Activated CD8-positive, alpha-beta T cell treated with anti-CD3 and anti-CD28 coated beads, Interleukin-2, amount 10 ng/mL, durations not matched to agents 7 days and 5 days (primary cell): Measurements from ENCODE around the gene GNG12. TPM values are rescaled to one million over a fixed set of nuclear protein-coding genes. Genes with fewer than 3 reads are reported as not detected.

ENCODE experiments used
- ATAC-seq: fragments of 150-1000 bp; cut with Tn5 transposase; one replicate; pipeline ENCODE4 v1.10.0; 2021; ENCODE audit warnings: moderate library complexity
- CTCF ChIA-PET: fragments of 350-600 bp; sonication (Branson Sonifier 250); formaldehyde crosslinking; loops from one replicate; lab custom pipeline; 2021; ENCODE audit warnings: antibody characterized with exemption; lab: Charles Lee
- POLR2A ChIA-PET: fragments of 350-600 bp; sonication (Branson Sonifier 250); formaldehyde crosslinking; loops from one replicate; lab custom pipeline; 2021; ENCODE audit warnings: antibody characterized with exemption; lab: Charles Lee
- DNase-seq: peaks from one replicate; pipeline ENCODE4 v3.0.0-alpha.2; 2020
- H3K27ac Mint-ChIP-seq: one replicate; pipeline ENCODE4 v1.8.0; 2021; ENCODE audit warnings: mild to moderate bottlenecking, mixed read lengths
- H3K27me3 Mint-ChIP-seq: one replicate; pipeline ENCODE4 v1.8.0; 2021; ENCODE audit warnings: low read depth, mixed read lengths
- H3K36me3 Mint-ChIP-seq: one replicate; pipeline ENCODE4 v1.8.0; 2021; ENCODE audit warnings: low read depth, mixed read lengths
- H3K4me1 Mint-ChIP-seq: one replicate; pipeline ENCODE4 v1.8.0; 2021; ENCODE audit warnings: low read depth, mixed read lengths
- H3K4me3 Mint-ChIP-seq: one replicate; pipeline ENCODE4 v1.8.0; 2021; ENCODE audit warnings: mild to moderate bottlenecking, mixed read lengths
- H3K9me3 Mint-ChIP-seq: one replicate; pipeline ENCODE4 v1.8.0; 2022; ENCODE audit warnings: mixed read lengths; ENCODE audit not compliant: insufficient read depth
- total RNA-seq, 2 experiments: library from RNA; stranded (reverse); gene quantifications; one replicate each; pipeline ENCODE4 v1.2.3, GENCODE V29; 2021

GNG12 gene
- not detected for total RNA-seq

DNA sequence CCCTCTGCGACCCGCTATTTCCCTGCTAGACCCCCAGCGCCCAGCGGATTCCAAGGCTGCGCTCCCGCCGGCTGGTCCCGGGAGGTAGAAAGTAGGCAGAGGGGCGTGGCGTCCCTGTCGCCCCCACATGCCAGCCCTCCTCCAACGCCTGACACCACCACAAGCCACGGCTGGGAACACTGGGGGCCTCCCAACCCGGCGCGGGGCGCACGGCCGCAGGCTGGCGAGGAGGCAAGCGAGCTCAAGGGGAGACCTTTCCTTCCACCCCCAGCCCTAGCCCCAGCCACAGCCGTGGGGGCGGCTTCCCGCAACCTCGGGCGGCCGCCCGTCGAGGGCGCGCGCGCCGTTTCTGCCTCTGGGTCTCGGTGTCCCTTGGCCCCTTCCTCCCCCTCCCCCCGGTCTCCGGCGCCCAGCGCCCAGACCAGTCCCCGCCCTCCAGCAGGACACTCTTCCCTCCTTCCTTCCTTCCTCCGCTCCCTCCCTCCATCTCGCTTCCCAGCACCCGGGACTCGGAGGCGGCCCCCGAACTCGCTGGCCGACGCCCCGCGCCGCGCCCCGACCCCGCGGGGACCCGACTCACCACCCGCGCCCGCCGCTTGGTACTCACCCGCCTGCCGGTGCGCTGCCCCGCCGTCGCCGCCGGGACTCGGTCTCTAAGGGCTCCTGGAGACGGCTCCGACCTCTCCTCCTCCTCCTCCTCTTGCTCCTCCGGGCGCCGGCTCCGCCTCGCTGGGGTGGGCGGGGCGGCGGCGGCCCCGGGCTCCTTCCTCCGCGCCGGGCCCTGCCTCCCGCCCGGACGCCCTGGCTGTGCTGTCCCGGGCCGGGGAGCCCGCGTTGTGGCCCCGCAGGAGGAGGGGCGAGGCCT lies at the start of gene GNG12:
Gene GNG12, minus strand, starts transcription at position 731 of the 865 bp plus-strand sequence. CDS start 125,781 bp downstream, outside the sequence.
- peak; percentile 41 for DNase-seq
- peaks cover 26% of the 10 kb centered on the region for H3K4me1 Mint-ChIP-seq

GRCh38 chr1:67882196-67882958 lies 49.1 kb upstream of the GNG12 start:
- Mint-ChIP-seq H3K4me3 (no peak overlapping the region), H3K27ac (no peak overlapping the region), H3K36me3 (no peaks in the 10 kb centered on the region), H3K9me3 (no peaks in the 10 kb centered on the region), H3K27me3 (peaks cover 10% of the 10 kb centered on the region), H3K4me1 (no peaks in the 10 kb centered on the region)
- ATAC-seq: no peak
- CTCF ChIA-PET: no interaction called here
- no peak for DNase-seq
- POLR2A ChIA-PET: no interaction called here

More for the DNA sequence above, at the start of gene GNG12:
- H3K27me3 Mint-ChIP-seq: peaks cover 56% of the 10 kb centered on the region
- peak; percentile 89 for ATAC-seq
- H3K4me3 Mint-ChIP-seq: peak within 1 kb of the TSS; percentile 60
- ChIA-PET CTCF (interaction anchor here (0.9 kb wide), 1 partner anchor 18 kb away, joined by 3 read pairs; no protein-coding TSS in a partner anchor), POLR2A (no interaction called here)
- no peak within 1 kb of the TSS for H3K27ac Mint-ChIP-seq
- H3K36me3 Mint-ChIP-seq: no peaks in the 10 kb centered on the region
- no peaks in the 10 kb centered on the region for H3K9me3 Mint-ChIP-seq

DNA sequence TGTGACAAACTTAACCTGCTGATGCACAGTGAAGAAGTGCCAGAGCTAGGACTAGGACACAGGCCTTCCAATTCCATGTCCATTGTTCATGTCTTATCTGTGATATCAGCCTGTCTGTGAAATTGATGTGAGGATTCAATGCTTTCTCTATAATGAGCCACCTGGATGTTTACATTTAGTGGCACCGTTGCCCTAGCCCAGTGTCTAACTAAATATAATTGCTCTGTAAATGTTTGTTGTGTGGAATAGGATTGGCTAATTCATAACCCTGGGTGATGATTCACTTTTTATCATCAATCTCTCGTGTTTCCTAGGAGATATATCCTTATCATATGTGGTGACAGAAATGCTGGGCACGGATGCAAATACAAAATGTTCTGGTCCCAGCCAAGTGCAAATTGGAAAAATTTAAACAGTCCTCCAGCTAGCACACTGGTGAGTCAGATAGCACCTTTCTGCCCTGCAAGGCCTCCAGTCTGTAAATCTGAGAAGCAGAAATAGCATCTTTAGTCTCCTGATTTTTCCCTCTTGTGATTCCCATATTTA lies 46.9 kb upstream of the GNG12 start:
- DNase-seq (no peak), ATAC-seq (no peak)
- Mint-ChIP-seq H3K27ac (no peak overlapping the region), H3K4me1 (no peaks in the 10 kb centered on the region), H3K4me3 (no peak overlapping the region), H3K36me3 (no peaks in the 10 kb centered on the region), H3K9me3 (no peaks in the 10 kb centered on the region), H3K27me3 (peaks cover 11% of the 10 kb centered on the region)
- ChIA-PET POLR2A (no interaction called here), CTCF (no interaction called here)

- Mint-ChIP-seq H3K27ac (no peak overlapping the region), H3K36me3 (no peaks in the 10 kb centered on the region), H3K4me1 (no peaks in the 10 kb centered on the region), H3K27me3 (peaks cover 12% of the 10 kb centered on the region), H3K9me3 (no peaks in the 10 kb centered on the region), H3K4me3 (no peak overlapping the region)
- DNase-seq: no peak
- ATAC-seq: no peak
- CTCF ChIA-PET: no interaction called here
- POLR2A ChIA-PET: no interaction called here
These were observed 46.2 kb upstream of the GNG12 start for GRCh38 chr1:67879485-67879884.

GRCh38 chr1:67874501-67875111 lies 41.3 kb upstream of the GNG12 start:
- Mint-ChIP-seq H3K4me3 (no peak overlapping the region), H3K9me3 (no peaks in the 10 kb centered on the region)

GRCh38 chr1:67869233-67869632 lies 36.0 kb upstream of the GNG12 start:
- Mint-ChIP-seq H3K9me3 (no peaks in the 10 kb centered on the region), H3K27ac (no peak overlapping the region), H3K4me3 (no peak overlapping the region), H3K36me3 (no peaks in the 10 kb centered on the region), H3K4me1 (no peaks in the 10 kb centered on the region), H3K27me3 (peaks cover 18% of the 10 kb centered on the region)
- ChIA-PET POLR2A (no interaction called here), CTCF (no interaction called here)
- ATAC-seq (no peak), DNase-seq (no peak)

More at GRCh38 chr1:67874501-67875111, 41.3 kb upstream of the GNG12 start:
- Mint-ChIP-seq H3K36me3 (no peaks in the 10 kb centered on the region), H3K27me3 (peaks cover 18% of the 10 kb centered on the region), H3K27ac (no peak overlapping the region), H3K4me1 (no peaks in the 10 kb centered on the region)
- ATAC-seq: no peak
- no peak for DNase-seq
- ChIA-PET CTCF (no interaction called here), POLR2A (no interaction called here)

- no peak overlapping the region for H3K4me3 Mint-ChIP-seq
- no peaks in the 10 kb centered on the region for H3K9me3 Mint-ChIP-seq
- H3K27ac Mint-ChIP-seq: no peak overlapping the region
- ChIA-PET CTCF (no interaction called here), POLR2A (no interaction called here)
- H3K4me1 Mint-ChIP-seq: no peaks in the 10 kb centered on the region
- H3K27me3 Mint-ChIP-seq: peaks cover 20% of the 10 kb centered on the region
- ATAC-seq (no peak), DNase-seq (no peak)
- H3K36me3 Mint-ChIP-seq: no peaks in the 10 kb centered on the region
These were observed 30.4 kb upstream of the GNG12 start for GRCh38 chr1:67863637-67864036.

- CTCF ChIA-PET: no interaction called here
- POLR2A ChIA-PET: no interaction called here
- no peak overlapping the region for H3K27ac Mint-ChIP-seq
- no peak for ATAC-seq
- H3K36me3 Mint-ChIP-seq: no peaks in the 10 kb centered on the region
- H3K27me3 Mint-ChIP-seq: peaks cover 18% of the 10 kb centered on the region
- DNase-seq: no peak
- H3K4me3 Mint-ChIP-seq: no peak overlapping the region
- H3K9me3 Mint-ChIP-seq: no peaks in the 10 kb centered on the region
- no peaks in the 10 kb centered on the region for H3K4me1 Mint-ChIP-seq
These were observed 29.4 kb upstream of the GNG12 start for GRCh38 chr1:67862685-67863084.

DNA sequence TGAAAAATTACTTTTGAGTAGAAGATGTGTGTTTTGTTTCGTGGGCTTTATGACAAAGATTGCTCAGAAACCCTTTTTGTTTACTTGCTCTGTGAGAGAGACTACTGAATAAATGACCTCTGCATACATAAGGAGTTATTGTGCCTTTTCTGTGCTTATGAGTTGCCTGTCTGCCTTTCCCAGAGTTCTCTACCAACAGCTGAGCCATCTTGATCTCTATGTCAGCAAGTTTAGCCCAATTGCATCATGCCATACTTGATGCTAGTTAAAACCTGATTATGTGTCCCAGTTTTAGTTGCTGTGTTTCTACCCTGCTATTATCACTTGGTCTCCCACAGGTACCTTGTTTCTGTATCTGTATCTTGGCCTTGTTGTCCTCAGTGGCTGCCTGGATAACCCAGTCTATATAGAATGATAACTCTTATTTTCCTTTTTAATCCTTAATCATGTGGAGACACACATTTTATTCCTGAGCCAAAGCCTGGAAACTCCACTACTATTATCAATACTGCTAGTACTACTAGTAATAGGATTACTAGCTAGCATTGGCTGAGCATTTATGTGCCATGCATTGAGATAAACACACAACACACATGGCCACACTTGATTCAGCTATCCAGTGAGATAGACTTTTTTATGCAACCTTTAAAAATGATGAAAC lies 28.7 kb upstream of the GNG12 start:
- ATAC-seq (no peak), DNase-seq (no peak)
- Mint-ChIP-seq H3K4me1 (no peaks in the 10 kb centered on the region), H3K36me3 (no peaks in the 10 kb centered on the region), H3K27me3 (peaks cover 20% of the 10 kb centered on the region), H3K27ac (no peak overlapping the region), H3K9me3 (no peaks in the 10 kb centered on the region), H3K4me3 (no peak overlapping the region)
- ChIA-PET CTCF (interaction anchor here (1.0 kb wide), 1 partner anchor 480 kb away, joined by 3 read pairs; no protein-coding TSS in a partner anchor), POLR2A (no interaction called here)

- ChIA-PET CTCF (interaction anchor here (0.5 to 1.9 kb wide), 2 partner anchors 11 to 109 kb away, joined by 3 to 8 read pairs; no protein-coding TSS in a partner anchor), POLR2A (no interaction called here)
- no peaks in the 10 kb centered on the region for H3K9me3 Mint-ChIP-seq
- H3K36me3 Mint-ChIP-seq: no peaks in the 10 kb centered on the region
- H3K27ac Mint-ChIP-seq: no peak overlapping the region
- ATAC-seq: no peak
- no peaks in the 10 kb centered on the region for H3K4me1 Mint-ChIP-seq
- no peak for DNase-seq
- no peak overlapping the region for H3K4me3 Mint-ChIP-seq
- H3K27me3 Mint-ChIP-seq: peaks cover 20% of the 10 kb centered on the region
These were observed 27.5 kb upstream of the GNG12 start for GRCh38 chr1:67860776-67861175.

- Mint-ChIP-seq H3K4me1 (no peaks in the 10 kb centered on the region), H3K9me3 (no peaks in the 10 kb centered on the region), H3K27me3 (peaks cover 15% of the 10 kb centered on the region), H3K27ac (no peak overlapping the region), H3K4me3 (no peak overlapping the region), H3K36me3 (no peaks in the 10 kb centered on the region)
- CTCF ChIA-PET: interaction anchor here (1.1 kb wide), 1 partner anchor 16 kb away, joined by 3 read pairs; no protein-coding TSS in a partner anchor
- DNase-seq (no peak), ATAC-seq (no peak)
- POLR2A ChIA-PET: no interaction called here
These were observed 23.7 kb upstream of the GNG12 start for GRCh38 chr1:67856921-67857320.
